Activated naive CD4-positive, alpha-beta T cell treated with anti-CD3 and anti-CD28 coated beads for 36 hours (primary cell): ENCODE results near the gene SETD1A. TPM values are rescaled to one million over a fixed set of nuclear protein-coding genes. Genes with fewer than 3 reads are reported as not detected.
A peak's percentile ranks its signal among the peaks of the same experiment; 100 is the strongest.

Experiments used
- CTCF ChIA-PET: fragments of 350-600 bp; sonication (Branson Sonifier 250); formaldehyde crosslinking; loops from one replicate; lab custom pipeline; 2021; ENCODE audit warnings: antibody characterized with exemption; lab: Charles Lee
- DNase-seq: peaks from one replicate; pipeline ENCODE4 v3.0.0-alpha.2; 2020
- H3K27ac Mint-ChIP-seq: one replicate; pipeline ENCODE4 v1.8.0; 2021; ENCODE audit warnings: mild to moderate bottlenecking, mixed read lengths
- H3K27me3 Mint-ChIP-seq: one replicate; pipeline ENCODE4 v1.8.0; 2021; ENCODE audit warnings: low read depth, mixed read lengths
- H3K36me3 Mint-ChIP-seq: one replicate; pipeline ENCODE4 v1.8.0; 2021; ENCODE audit warnings: low read depth, mixed read lengths
- H3K4me1 Mint-ChIP-seq: one replicate; pipeline ENCODE4 v1.8.0; 2021; ENCODE audit warnings: low read depth, mixed read lengths
- H3K4me3 Mint-ChIP-seq: one replicate; pipeline ENCODE4 v1.8.0; 2021; ENCODE audit warnings: mild to moderate bottlenecking, moderate library complexity, mixed read lengths
- H3K9me3 Mint-ChIP-seq: one replicate; pipeline ENCODE4 v1.8.0; 2021; ENCODE audit warnings: mixed read lengths
- intact Hi-C: fragments of 100-400 bp; cut with micrococcal nuclease; formaldehyde crosslinking; loops from one replicate; pipeline ENCODE4 v1.15.1; 2023
- total RNA-seq, 2 experiments: library from RNA; stranded (reverse); gene quantifications; one replicate each; pipeline ENCODE4 v1.2.3, GENCODE V29; 2021

Gene SETD1A
- total RNA-seq, 2 experiments from 2014 or later = 14.3 to 14.6 TPM

DNA sequence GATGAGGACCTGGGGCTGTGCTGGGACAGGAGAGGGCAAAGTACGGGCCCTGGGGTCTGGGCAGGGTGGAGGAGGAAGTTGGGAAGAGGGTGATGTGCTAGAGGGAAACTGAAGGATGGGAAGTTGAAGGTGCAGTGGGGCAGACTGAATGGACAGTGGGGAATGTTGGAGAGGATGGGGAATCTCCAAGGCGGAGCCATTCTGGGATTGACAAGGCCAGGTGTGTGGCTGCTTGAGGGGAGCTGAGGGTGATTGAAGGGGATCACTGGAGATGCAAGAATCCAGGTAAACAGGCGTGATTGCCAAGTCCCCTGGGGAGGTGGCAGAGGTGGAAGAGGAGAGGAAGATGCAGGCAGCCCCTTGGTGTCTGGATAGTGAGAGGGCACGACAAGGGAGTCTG lies 18.9 kb downstream of the SETD1A start:
- CTCF ChIA-PET = no interaction called here
- no peak for DNase-seq
- intact Hi-C loops = no loop called here
- Mint-ChIP-seq H3K9me3 (no peaks in the 10 kb centered on the region), H3K36me3 (peaks cover 38% of the 10 kb centered on the region), H3K27ac (no peak overlapping the region), H3K27me3 (no peaks in the 10 kb centered on the region), H3K4me3 (no peak overlapping the region), H3K4me1 (peaks cover 2% of the 10 kb centered on the region)

- H3K27ac Mint-ChIP-seq = no peak overlapping the region
Measured at GRCh38 chr16:30977502-30977901, 19.9 kb downstream of the SETD1A start.

DNA sequence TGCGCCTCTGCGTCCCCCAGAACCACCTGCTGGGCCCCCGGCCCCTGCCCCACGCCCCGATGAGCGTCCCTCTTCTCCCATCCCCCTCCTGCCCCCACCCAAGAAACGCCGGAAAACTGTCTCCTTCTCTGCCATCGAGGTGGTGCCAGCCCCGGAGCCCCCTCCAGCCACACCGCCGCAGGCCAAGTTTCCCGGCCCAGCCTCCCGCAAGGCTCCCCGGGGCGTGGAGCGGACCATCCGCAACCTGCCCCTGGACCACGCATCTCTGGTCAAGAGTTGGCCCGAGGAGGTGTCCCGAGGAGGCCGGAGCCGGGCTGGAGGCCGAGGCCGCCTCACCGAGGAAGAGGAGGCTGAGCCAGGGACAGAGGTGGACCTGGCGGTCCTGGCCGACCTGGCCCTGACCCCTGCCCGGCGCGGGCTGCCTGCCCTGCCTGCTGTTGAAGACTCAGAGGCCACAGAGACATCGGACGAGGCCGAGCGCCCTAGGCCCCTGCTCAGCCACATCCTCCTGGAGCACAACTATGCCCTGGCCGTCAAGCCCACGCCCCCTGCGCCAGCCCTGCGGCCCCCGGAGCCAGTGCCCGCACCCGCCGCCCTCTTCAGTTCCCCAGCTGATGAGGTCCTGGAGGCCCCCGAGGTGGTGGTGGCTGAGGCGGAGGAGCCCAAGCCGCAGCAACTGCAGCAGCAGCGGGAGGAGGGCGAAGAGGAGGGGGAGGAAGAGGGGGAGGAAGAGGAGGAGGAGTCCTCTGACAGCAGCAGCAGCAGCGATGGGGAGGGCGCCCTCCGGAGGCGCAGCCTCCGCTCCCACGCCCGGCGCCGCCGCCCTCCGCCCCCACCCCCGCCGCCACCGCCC lies 21.8 kb downstream of the SETD1A start:
- intact Hi-C loops = no loop called here
- Mint-ChIP-seq H3K9me3 (no peaks in the 10 kb centered on the region), H3K27ac (no peak overlapping the region), H3K27me3 (no peaks in the 10 kb centered on the region), H3K4me3 (no peak overlapping the region), H3K4me1 (peaks cover 2% of the 10 kb centered on the region), H3K36me3 (peaks cover 22% of the 10 kb centered on the region)
- CTCF ChIA-PET = interaction anchor here (1.0 kb wide), 1 partner anchor 11 kb away, joined by 3 read pairs; no protein-coding TSS in a partner anchor
- DNase-seq = no peak

More at GRCh38 chr16:30977502-30977901, 19.9 kb downstream of the SETD1A start:
- H3K27me3 Mint-ChIP-seq = no peaks in the 10 kb centered on the region
- intact Hi-C loops = no loop called here
- CTCF ChIA-PET = no interaction called here
- no peaks in the 10 kb centered on the region for H3K9me3 Mint-ChIP-seq
- peaks cover 30% of the 10 kb centered on the region for H3K36me3 Mint-ChIP-seq
- no peak overlapping the region for H3K4me3 Mint-ChIP-seq
- peaks cover 2% of the 10 kb centered on the region for H3K4me1 Mint-ChIP-seq
- DNase-seq = no peak

DNA sequence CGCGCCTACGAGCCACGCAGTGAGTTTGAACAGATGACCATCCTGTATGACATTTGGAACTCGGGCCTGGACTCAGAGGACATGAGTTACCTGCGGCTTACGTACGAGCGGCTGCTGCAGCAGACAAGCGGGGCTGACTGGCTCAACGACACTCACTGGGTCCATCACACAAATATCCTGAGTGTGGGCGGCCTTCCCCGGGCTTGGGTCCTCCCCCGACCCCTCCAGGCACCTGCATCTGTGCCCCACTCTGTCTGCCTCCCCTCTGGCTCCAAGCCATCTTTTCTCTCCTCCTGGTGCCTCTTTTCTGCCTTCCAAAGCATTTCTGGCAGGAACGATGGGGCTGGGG lies 22.4 kb downstream of the SETD1A start:
- Mint-ChIP-seq H3K36me3 (peaks cover 22% of the 10 kb centered on the region), H3K9me3 (no peaks in the 10 kb centered on the region), H3K4me1 (peaks cover 2% of the 10 kb centered on the region), H3K27ac (no peak overlapping the region), H3K4me3 (no peak overlapping the region), H3K27me3 (no peaks in the 10 kb centered on the region)
- no peak for DNase-seq
- intact Hi-C loops = no loop called here
- CTCF ChIA-PET = no interaction called here

DNA sequence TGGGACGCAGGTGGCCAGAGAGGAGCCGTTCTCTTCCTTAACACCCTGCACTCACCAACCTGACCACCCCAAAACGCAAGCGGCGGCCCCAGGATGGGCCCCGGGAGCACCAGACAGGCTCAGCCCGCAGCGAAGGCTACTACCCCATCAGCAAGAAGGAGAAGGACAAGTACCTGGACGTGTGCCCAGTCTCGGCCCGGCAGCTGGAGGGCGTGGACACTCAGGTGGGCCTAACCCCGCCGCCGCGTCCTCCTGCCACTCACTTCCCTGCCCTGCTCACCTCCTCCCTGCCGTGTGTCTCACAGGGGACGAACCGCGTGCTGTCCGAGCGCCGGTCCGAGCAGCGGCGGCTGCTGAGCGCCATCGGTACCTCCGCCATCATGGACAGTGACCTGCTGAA lies 22.9 kb downstream of the SETD1A start:
- Mint-ChIP-seq H3K36me3 (peaks cover 22% of the 10 kb centered on the region), H3K27ac (no peak overlapping the region), H3K27me3 (no peaks in the 10 kb centered on the region), H3K4me3 (no peak overlapping the region), H3K4me1 (peaks cover 2% of the 10 kb centered on the region), H3K9me3 (no peaks in the 10 kb centered on the region)
- intact Hi-C loops = no loop called here
- DNase-seq = no peak
- CTCF ChIA-PET = no interaction called here

GRCh38 chr16:30980959-30981358 lies 23.4 kb downstream of the SETD1A start:
- Mint-ChIP-seq H3K27me3 (no peaks in the 10 kb centered on the region), H3K27ac (no peak overlapping the region), H3K4me1 (peaks cover 2% of the 10 kb centered on the region), H3K9me3 (no peaks in the 10 kb centered on the region), H3K4me3 (no peak overlapping the region), H3K36me3 (peaks cover 19% of the 10 kb centered on the region)
- intact Hi-C loops = no loop called here
- CTCF ChIA-PET = no interaction called here
- no peak for DNase-seq

GRCh38 chr16:30982548-30983288 lies 25.2 kb downstream of the SETD1A start:
- no peaks in the 10 kb centered on the region for H3K27me3 Mint-ChIP-seq
- H3K4me1 Mint-ChIP-seq = no peaks in the 10 kb centered on the region
- CTCF ChIA-PET = interaction anchor here (0.6 to 4.8 kb wide), 6 partner anchors 116 to 886 kb away, joined by 3 to 29 read pairs (median 3); partner anchors contain the start of gene ZNF843
- intact Hi-C loops = no loop called here
- H3K27ac Mint-ChIP-seq = no peak overlapping the region
- H3K9me3 Mint-ChIP-seq = no peaks in the 10 kb centered on the region
- DNase-seq = no peak
- peaks cover 12% of the 10 kb centered on the region for H3K36me3 Mint-ChIP-seq
- H3K4me3 Mint-ChIP-seq = no peak overlapping the region

DNA sequence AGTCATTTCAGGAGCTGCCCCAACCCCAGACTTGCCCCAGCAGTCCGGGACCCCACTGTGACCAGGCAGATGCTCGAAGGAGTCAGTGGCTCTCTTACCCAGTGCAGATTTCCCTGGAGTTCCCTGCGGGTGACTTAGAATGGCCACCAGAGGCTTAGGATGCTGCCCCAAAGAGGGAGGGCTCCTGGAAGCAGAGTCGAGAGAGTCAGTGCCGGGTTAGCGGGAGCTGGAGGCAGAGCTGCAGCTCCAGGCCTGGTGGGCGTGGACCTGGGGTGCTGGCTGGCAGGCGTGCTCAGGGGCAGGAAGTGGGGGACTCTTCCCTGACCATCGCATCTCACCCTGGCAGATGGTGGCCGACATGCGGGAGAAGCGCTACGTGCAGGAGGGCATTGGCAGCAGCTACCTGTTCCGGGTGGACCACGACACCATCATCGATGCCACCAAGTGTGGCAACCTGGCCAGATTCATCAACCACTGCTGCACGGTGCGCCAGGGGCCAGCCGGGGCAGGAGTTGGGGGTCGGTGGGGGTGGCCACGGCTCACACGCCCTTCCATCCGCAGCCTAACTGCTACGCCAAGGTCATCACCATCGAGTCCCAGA lies 25.8 kb downstream of the SETD1A start:
- CTCF ChIA-PET = interaction anchor here (0.6 to 4.8 kb wide), 11 partner anchors 10 to 883 kb away, joined by 3 to 29 read pairs (median 3); partner anchors contain the start of gene ZNF843
- H3K4me1 Mint-ChIP-seq = no peaks in the 10 kb centered on the region
- no peaks in the 10 kb centered on the region for H3K27me3 Mint-ChIP-seq
- intact Hi-C loops = no loop called here
- DNase-seq = no peak
- no peak overlapping the region for H3K4me3 Mint-ChIP-seq
- H3K27ac Mint-ChIP-seq = no peak overlapping the region
- peaks cover 12% of the 10 kb centered on the region for H3K36me3 Mint-ChIP-seq
- no peaks in the 10 kb centered on the region for H3K9me3 Mint-ChIP-seq

GRCh38 chr16:30983898-30984610 lies 26.5 kb downstream of the SETD1A start:
- intact Hi-C loops = loop anchor here (2.0 kb wide), 1 partner anchor 885 kb away; no protein-coding TSS in a partner anchor
- H3K27ac Mint-ChIP-seq = no peak overlapping the region
- no peaks in the 10 kb centered on the region for H3K4me1 Mint-ChIP-seq
- peaks cover 8% of the 10 kb centered on the region for H3K36me3 Mint-ChIP-seq
- no peak overlapping the region for H3K4me3 Mint-ChIP-seq
- no peak for DNase-seq
- CTCF ChIA-PET = interaction anchor here (0.6 to 4.8 kb wide), 19 partner anchors 9 to 882 kb away, joined by 3 to 29 read pairs (median 4); partner anchors contain the start of gene ZNF843
- no peaks in the 10 kb centered on the region for H3K27me3 Mint-ChIP-seq
- H3K9me3 Mint-ChIP-seq = no peaks in the 10 kb centered on the region

GRCh38 chr16:30984669-30985400 lies 27.3 kb downstream of the SETD1A start, which contains the start of gene HSD3B7:
Gene HSD3B7, plus strand, starts transcription at chr16:30985207. Its CDS starts 452 bp downstream, at chr16:30985659.
- intact Hi-C loops = loop anchor here (1.0 to 2.0 kb wide), 4 partner anchors 110 to 884 kb away; no protein-coding TSS in a partner anchor
- CTCF ChIA-PET = interaction anchor here (0.6 to 4.8 kb wide), 20 partner anchors 10 to 459 kb away, joined by 3 to 29 read pairs (median 4); partner anchors contain the start of genes VKORC1 and ZNF843
- Mint-ChIP-seq H3K27ac (no peak within 1 kb of the TSS), H3K4me3 (no peak within 1 kb of the TSS), H3K27me3 (no peaks in the 10 kb centered on the region), H3K4me1 (no peaks in the 10 kb centered on the region), H3K9me3 (no peaks in the 10 kb centered on the region), H3K36me3 (peaks cover 8% of the 10 kb centered on the region)
- peak; percentile 87 for DNase-seq
